HG03103 (cell line): ENCODE results near the gene KATNAL1.

ENCODE experiments used
- ATAC-seq: cut with Tn5 transposase; IDR thresholded peaks from one replicate; pipeline ENCODE4 v1.9.1; 2021; ENCODE audit warnings: low read depth; ENCODE audit not compliant: unreplicated experiment

Gene KATNAL1

DNA sequence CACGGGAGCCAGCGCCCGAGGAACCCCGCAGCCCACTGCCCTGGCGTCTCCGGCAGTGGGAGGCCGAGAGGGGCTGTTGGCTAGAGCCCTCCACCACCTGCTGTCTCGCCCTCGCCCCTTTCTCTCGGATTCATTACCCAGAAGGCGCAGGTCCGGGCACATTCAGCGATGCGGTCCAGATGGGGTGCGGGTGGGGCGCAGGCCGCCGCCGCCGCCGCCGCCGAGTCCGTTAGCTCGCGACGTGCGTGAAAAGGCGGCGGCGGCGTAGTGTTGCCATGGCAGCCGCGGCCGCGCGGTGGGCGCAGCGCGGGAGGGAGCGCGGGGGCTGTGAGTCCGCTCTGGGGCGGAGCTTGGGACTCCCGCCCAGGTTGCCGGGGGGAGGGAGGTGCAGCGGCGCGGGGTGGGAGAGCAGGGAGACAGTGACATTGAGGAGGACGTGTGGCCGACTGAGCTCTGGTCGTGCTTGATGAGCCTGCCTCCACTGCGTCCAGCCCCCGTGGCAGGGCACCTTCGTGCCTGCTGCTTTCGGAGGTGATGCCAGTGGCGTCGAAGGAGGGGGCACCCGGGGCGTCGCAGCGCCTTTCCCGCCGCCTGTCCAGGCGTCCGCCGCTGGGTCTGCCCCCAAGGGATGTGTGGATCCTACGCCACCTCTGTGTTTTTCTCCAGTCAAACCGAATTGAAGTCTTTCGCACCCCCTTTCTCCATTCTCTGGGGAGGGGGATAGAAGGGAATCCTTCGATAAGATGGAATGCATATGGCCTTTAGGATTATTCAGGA is at the start of gene KATNAL1:
KATNAL1 (minus strand) TSS at position 358 of the 777 bp plus-strand sequence. CDS start 23,774 bp downstream, outside the sequence.
- peak; percentile 55 for ATAC-seq

DNA sequence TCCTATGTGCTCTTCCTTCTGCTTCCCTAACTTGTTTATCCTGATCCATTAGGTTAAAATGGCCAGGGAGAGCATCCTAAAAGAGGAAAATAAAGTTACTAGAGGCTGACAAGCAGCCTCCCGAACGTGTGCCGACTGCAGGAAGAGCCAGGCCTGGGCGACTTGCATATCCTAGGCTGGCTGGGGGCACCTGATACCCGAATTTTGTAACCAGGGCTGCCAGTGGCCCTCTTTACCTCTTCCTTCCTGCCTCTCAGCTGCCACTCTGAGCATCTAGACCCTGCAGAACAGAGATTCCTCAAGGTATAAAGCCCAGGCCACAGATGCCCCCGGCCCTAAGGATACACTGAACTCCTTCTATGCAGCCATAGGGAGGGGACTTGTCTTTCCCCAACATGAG is 48.5 kb upstream of the KATNAL1 start:
- ATAC-seq = no peak

DNA sequence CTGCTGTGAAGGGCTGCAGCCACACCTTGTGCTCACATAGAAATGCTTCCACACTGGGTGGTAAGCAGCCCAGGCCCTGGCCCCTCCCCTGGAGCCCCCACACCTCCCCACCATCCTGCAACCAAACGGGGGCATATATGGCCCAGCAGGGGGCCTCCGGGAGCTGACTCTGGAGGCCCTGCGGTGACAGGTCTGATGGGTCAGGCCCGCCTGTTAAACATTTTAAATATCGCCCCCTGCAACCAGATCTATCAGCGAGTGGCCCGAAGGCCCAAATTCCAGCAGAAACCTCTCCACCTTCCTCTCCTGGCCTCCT is 48.0 kb upstream of the KATNAL1 start:
- no peak for ATAC-seq

DNA sequence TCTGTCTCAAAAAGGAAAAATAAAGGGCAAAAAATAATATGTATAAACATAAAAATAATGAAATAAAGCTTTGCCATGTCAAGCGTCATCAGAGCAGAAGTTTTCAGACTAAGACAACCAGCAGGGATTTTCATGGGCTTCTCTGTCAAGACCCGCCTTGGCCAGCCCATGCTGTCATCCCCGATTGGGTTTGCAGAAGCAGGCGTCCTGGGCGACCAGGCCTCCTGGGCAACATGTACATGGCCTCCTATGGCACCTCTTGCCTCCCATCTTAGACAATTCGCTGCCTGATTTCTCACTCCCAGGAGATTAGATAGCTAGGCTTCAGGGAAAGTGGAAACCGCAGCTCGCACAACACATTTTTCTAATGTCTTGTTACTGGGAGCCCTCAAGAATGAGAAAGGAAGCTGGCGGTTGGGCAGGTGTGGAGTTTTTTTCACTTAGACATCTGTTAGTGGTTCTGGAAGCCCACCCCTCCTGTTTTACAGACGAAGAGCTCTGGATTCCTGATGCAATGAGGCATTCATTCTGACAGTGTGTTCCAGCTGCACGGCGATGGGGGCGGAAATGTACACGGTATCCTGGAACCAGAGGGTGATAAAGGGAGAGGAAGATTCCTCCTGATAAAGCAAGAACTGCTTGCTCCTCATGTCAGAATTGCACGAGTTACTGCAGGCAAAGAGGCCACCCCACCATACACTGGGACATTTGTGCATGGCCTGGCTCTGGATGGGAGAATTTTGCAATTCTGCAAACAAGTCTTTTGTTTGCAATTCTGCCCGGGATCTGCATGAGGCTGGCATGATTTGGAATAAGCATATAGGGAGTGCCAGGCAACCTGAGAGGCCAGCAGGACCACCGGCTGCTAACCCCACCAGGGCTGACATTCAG is 47.4 kb upstream of the KATNAL1 start:
- ATAC-seq = no peak

DNA sequence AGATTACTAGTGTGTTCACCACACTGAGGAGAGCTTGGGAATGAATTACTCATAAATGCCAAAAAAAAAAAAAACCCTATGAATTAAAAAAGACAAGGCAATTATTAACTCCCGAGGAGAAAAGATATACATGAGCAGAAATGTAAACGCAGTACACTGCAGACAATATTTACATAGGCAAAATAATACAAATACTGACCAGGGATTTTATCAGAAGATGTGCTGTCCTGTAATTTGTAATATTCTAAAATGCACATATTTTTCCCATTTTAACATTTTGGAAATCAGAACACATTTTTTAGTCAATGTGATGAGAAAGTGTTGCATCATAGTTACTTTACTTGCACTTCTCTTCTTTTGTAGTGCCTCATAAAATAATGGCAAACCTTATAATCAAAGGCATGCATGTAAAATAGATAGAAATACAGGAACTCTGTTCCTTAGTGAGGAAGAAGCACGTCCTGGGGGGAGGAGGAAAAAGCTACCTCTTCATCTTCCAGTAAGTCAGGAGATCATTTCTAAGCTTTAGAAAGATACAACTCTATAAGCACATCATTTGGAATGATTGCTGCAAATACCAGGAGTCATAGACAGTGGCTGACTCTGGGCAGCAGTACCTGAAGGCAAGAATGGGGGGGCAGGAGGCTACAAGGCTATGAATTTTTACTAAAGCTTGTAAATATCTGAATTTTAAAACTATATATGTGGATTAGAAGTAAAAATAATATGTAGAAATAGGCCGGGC is 46.3 kb upstream of the KATNAL1 start:
- ATAC-seq = no peak

DNA sequence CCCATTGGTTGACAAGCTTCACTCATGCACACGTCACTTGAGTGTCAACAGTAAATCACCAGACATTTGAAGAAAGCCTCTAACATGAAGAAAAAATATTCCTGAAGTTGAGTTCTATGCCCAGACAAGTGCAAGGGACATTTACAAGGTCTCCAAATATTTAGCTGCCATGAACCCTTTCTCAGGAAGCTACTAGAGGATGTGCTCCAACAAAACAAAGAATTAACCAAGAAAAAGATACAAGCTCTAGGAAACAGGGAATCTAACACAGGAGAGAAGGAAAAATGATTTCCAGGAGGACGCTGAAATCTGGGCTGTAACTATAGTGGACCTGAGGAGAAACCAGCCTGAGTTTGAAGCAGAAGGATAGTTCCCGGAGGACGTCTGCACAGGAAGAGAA is 45.7 kb upstream of the KATNAL1 start:
- ATAC-seq = no peak

DNA sequence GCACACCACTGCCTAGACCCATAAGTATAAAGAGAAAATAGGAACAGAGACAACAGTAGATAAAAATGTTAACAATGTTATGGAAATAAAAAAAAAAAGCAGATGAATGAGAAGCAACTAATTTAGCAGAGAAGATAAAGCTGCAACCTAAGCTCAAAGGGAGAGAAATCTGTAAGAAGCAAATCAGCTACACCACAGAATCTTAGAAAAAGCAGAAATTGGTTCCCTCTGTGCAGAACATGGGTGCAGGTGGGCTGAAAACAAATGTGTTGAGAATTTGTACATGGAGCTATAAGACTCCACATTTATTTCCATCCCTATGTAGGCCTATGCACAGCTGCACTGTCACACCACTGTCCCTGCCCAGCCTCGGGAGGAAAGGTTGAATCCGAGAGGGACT is 44.8 kb upstream of the KATNAL1 start:
- no peak for ATAC-seq

DNA sequence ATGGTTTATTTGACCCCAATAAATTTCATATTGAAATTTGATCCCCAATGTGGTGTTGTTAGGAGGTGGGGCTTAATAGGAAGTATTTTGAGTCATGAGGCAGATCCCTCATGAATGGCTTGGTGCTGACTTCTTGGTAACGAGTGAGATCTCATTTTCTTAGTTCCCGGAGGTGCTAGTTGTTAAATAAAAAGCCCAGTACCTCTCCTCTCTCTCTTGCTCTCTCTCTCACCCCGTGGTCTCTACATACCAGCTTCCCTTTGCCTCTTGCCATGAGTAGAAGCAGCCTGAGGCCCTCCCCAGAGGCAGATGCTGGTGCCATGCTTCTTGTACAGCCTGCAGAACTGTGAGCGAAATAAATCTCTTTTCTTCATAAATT is 39.4 kb upstream of the KATNAL1 start:
- peak; percentile 36 for ATAC-seq

DNA sequence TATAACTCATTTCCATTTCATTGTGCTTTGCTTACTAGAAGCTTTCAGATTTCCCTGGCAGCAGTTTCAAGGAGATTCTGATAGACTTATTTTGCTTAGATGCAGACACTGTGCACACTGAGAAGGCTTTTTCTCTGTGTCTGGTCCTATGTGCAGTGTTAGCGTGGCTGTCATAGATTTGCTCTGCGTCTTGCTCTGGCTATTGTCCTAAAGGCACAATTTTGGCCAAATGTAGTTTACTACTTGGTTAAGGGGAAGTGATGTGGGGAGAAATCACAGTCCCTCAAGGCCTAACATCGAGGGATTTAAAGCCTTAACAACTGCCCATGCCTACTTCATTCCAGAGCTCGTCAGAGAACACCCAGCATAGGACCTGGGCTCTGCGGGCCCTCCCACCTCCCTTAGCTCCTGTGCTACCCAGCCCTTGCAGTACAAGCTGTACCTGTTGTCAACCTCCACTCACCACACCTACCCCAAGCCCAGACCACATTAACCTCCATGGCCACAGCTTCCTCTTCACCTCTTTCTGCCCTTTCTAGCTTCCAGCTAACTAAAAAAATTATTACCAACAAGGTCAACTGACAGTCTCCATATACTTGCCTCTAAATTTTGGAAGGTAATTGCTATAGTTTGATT is 38.9 kb upstream of the KATNAL1 start:
- ATAC-seq = peak; percentile 86

DNA sequence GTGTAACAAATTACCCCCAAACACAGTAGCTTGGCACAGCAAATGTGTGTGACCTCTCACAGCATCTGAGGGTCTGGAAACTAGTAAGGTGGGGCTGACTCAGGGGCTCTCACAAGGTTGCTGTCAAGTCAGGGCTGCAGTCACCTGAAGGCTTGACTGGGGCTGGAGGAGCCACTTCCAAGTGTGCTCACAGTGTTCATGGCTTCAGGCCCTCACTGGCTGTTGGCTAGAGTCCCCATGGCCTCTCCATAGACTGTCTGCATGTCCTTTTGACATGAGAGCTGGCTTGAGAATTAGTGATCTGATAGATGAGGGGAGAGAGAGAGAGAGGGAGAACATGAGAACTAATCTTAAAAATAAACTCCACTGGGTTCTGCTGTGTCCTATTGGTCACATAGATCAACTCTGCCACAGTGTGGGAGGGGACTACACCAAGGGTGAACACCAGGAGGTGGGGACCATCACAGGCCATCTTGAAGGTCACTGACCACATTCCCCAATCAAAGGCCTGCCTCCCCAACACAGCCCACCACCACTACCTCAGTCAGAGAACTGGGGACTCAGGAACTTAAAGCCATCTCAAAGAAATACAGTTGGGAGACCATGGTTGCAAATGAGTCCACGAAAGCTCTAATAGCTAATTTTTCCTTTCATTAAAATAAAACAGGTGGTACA is 38.2 kb upstream of the KATNAL1 start:
- ATAC-seq = no peak

DNA sequence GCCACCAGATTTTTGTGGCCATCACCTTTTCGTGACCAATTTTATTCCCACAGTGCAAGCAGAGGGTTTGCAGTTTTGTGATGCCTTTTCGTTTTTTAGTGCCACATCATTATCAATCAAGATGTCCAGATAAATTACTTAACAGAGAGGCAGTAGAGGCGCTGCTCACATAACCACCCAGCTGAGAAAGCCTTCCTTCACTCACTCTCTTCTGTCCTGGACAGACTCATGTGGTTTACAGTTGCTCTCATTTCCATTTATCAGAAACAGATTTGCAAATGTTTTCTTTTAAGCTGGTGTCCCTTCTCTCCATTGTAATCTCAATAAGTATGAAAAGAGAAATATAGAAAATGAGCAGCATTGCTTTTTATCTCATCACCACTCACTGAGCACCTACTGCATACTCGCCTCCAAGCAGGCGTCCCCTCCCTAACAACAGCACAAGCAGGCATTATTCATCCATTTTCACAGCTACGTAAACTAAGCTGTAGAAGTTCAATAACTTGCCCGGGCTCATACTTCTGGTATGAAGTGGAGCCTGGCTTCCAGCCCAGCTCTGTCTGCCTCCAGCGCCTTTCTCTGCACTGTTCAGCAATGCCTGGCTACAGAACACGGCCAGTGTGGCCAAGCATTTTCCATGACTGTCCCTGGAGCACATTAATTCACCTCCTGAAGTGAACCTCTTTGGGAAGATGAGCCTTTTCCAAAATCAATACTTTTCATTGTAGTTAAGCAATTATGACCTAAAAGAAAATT is 34.6 kb upstream of the KATNAL1 start:
- no peak for ATAC-seq

DNA sequence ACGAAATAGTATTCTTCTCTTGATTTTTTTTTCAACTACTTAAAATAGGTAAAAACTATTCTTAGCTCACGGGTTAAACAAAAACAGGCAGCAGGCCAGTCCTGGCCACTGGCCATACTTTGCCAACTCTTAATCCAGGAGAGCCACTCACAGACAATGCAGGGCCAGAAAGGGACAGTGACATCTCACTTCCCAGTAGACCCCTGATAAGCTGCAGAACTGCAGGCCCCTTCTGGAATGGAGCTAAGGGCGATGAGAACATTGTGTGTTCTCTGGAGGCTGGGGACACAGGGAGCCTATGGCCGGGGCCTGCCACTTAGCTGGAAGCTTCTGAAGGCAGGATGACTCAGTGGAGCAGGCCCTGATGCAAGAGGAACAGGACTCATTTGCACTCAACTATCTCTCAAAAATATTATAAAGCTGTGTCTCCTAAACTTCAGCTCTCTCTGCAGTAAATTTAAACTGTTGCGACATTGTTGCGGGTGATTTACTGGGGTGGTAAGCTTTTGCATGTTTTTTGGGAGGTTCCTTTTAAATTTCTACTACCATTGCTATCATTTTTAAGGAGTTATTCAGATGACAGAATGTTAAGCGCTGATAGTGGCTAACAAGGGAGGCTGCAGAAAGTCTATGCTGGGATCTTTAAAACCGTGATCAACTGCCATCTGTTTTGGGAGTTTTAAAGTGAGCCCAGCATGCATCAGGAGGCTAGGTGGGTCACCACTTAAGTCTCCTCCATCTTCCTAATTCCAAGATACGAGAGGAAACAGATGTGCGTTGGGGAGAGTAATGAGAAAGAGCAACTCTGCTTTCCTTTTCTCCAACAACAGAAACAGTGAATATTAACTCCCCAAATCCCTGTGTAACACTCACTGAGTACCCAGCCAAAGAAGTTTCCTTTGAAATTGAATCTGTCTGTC is 33.2 kb upstream of the KATNAL1 start:
- ATAC-seq = no peak

DNA sequence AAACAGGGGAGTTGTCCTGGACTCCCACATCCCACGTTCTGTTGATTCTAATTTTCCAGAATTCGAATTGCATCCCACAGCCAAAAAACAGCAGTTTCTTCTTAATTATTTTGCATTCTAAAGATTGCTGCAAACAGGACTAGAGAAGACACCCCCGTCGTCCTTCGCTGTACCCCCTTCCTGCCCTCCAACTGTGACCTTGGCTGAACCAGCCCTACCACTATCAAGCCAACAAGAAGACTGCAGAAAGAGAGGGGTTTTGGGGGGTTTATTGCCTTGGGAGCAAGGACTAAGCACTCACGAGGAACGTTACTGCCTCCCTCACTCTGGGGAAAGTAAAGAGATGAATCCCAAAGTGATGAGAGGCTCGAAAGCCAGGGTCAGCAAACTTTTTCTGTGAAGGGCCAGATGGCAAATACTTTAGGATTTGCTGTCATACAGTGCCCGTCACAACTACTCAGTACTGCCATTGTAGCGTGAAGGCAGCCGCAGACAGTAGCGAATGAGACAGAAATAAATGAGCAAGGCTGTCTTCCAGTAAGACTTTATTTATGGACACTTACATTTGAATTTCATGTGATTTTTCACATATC is 32.5 kb upstream of the KATNAL1 start:
- no peak for ATAC-seq

DNA sequence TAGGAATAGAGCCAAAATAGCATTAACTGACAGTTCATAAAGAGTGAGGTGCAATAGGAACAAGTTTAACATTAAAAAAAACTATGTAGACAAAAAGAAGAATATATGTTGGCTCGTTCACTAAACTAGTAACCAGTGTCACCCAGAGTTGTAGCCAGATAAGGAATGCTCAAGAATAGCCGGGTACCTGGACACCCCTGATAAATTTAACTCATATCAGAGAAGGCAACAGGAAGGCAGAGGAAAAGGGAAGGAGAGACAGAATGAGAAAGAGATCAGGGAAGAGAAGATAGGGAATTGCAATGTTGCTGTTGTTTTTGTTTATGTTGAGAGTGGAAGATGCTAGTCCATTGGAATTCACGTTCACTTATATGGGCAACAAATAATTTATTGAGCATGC is 31.6 kb upstream of the KATNAL1 start:
- ATAC-seq = no peak

DNA sequence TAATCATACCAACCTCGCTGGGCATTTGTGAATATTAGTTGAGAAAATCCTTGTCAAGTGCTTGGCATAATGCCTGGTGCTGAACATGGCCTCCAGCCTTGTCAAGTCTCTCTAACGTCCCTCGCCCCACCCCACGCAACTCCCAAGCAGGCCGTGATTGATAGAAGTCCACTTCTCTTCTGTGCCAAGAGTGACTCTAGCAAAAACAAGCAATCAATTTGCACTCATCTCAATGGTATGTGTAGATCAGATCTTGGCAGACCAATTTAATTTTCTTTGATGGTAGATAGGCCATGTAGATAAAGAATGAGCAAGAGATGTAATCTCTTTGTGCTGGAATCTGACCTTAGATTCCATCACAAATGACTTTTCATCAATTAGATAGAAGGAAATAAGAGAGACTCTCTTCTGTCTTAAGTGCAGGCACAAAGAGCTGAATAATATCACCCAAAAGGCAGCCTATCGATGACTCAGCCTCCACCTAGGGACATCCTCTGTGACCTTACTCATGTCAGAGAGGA is 31.0 kb upstream of the KATNAL1 start:
- no peak for ATAC-seq

DNA sequence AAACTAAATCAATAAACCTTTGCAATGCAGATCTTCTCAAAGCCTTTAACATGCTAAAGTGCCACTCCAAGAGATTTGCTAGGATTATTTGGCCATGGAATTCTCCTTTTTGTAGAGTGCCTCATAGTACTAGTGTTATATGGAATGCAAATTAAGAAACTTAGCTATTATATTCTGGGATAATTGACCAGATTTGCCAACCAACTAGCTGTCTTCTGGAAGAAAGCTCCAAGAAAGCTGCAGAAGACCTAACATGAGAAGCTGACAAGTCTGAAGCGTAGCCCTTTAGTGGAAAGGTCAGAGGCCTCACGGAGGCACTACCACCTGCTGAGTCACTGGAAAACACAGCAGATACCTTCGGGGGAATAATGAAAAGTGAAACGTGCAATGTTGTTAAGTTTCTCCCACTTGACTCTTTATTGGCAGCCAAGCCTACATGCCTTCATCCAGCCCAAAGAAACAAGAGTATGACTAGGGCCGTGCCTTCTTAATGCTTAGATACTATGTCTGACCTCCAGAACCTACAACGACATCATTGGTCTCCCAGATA is 29.8 kb upstream of the KATNAL1 start:
- no peak for ATAC-seq

DNA sequence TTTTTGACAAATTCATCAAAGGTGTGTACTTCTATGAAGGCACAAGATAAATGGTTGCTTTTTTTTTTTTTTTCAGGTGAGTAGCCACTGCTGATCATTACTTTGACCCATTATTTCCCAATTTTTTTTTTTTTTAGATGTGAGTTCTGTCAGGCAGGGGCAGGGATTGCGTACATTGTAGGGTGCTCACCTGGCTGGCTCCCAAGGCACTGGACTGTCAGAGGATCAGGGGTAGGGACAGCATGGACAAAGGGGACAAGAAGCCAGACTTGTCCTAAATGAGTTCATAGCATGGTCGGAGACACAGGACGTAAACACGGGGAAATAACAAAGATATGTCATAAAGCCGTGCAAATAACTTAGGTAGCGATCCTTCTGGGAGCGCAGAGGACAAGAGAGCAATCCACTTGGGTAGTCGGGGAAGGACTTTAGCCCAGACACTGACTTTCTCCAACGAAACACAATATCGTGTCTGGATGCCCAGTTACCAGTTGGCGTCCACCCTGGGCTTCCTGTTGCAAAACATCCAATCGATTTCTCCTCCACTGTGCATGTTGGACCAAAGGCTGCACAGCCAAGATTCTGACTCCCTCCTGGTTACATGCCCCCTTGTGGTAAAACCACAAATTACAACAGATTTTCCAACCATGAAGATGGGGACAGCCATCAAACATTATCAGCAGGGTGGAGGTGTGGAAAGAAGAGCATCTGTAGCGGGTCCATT is 27.5 kb upstream of the KATNAL1 start:
- no peak for ATAC-seq
